Body of pancreas (tissue), 4 donors: ENCODE measurements around the gene ANTKMT.

Experiments
- CTCF ChIP-seq, 7 experiments: fragments of 450-650 bp in 4 of 7; fragments of 200-600 bp in 3 of 7; sonication (generic) in 3 of 7; IDR thresholded peaks; one replicate each; pipeline ENCODE4 v1.5.1; 2016 to 2019; ENCODE audit warnings: antibody characterized with exemption in 7 of 7
- POLR2A ChIP-seq, 3 donors: fragments of 450-650 bp; IDR thresholded peaks; one replicate each; pipeline ENCODE4 v1.6.1; 2016; ENCODE audit warnings: antibody characterized with exemption in 3 of 3, mild to moderate bottlenecking in 2 of 3

- no peak for TF ChIP-seq CTCF (IDR thresholded peaks at IDR 0.05)
- TF ChIP-seq POLR2A (IDR thresholded peaks at IDR 0.05), result no peak
Observed at GRCh38 chr16:736936-737481, 16.1 kb downstream of the ANTKMT start.
